Measurements from ENCODE around the gene HSPB7. TPM values are rescaled to one million over a fixed set of nuclear protein-coding genes. Genes with fewer than 3 reads are reported as not detected.

The HSPB7 gene
- total RNA-seq, 4 donors from 2014 or later = 1.1 to 11.8 (median 3.7) TPM

DNA sequence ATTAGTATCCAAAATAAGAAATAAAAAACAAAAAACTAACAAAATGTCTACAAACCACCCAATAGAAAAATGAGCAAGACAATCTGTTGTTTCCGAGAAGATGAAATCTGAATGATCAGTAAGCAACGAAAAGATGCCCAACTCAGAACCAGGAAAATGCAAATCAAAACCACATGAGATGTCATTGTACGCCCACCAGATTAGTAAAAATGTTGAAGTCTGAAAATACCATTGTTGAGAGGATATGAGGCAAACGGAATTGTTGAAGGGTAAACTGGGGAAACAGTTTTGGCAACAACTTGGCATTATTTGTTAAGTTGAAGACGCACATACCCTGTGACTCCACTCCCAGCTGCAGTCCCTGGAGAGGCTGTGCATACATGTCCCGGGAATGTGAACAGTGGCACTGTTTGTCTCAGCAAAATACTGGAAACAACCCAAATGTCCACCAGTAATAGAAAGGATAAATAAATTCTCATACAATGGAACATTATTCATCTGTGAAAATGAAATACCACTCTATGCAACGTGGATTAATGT, 52.5 kb downstream of the HSPB7 start:
- H3K4me3 ChIP-seq = no peak overlapping the region
- no peak for DNase-seq
- peaks cover 8 to 57% (median 21%) of the 10 kb centered on the region in 3 donors for H3K4me1 ChIP-seq
- H3K36me3 ChIP-seq = peaks cover 5 to 38% (median 10%) of the 10 kb centered on the region in 3 donors
- H3K27ac ChIP-seq = peak overlapping the region in 3 of 4 donors; percentile 18 to 74 (median 52)
- intact Hi-C loops (cut with DNase I) = no loop called here
- TF ChIP-seq POLR2A (IDR thresholded peaks at IDR 0.05) = no peak
- TF ChIP-seq, protein P1, sequence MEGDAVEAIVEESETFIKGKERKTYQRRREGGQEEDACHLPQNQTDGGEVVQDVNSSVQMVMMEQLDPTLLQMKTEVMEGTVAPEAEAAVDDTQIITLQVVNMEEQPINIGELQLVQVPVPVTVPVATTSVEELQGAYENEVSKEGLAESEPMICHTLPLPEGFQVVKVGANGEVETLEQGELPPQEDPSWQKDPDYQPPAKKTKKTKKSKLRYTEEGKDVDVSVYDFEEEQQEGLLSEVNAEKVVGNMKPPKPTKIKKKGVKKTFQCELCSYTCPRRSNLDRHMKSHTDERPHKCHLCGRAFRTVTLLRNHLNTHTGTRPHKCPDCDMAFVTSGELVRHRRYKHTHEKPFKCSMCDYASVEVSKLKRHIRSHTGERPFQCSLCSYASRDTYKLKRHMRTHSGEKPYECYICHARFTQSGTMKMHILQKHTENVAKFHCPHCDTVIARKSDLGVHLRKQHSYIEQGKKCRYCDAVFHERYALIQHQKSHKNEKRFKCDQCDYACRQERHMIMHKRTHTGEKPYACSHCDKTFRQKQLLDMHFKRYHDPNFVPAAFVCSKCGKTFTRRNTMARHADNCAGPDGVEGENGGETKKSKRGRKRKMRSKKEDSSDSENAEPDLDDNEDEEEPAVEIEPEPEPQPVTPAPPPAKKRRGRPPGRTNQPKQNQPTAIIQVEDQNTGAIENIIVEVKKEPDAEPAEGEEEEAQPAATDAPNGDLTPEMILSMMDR (IDR thresholded peaks at IDR 0.05) = no peak
- H3K27me3 ChIP-seq = no peaks in the 10 kb centered on the region
- no peaks in the 10 kb centered on the region for H3K9me3 ChIP-seq
- WGBS, 2 donors = 26 to 48% methylated on average over 7 of the region's 7 CpGs

Small RNA genes lying within 50 kb of the gene (small RNA-seq; reads per million reads assigned to genes)
- 0 reads per million in 4 donors for gene AL355994.1
- gene AL355994.5 = 0 reads per million in 4 donors

Other genes starting within 250 kb of the HSPB7 start
- gene UQCRHL, start 210.4 kb downstream of the HSPB7 start, total RNA-seq = 1 to 10 TPM in 1 of 4 donors, under 1 TPM in 3; 0.64 to 1.8 (median 0.78) TPM
- gene SPEN, start 170.3 kb downstream of the HSPB7 start, total RNA-seq = 10 to 100 TPM; 22.4 to 36.0 (median 30.5) TPM
- gene ZBTB17, start 41.9 kb downstream of the HSPB7 start, total RNA-seq = 10 to 100 TPM; 19.1 to 33.1 (median 26.8) TPM
- not detected for gene SRARP, start 13.8 kb downstream of the HSPB7 start, total RNA-seq
- not detected for gene CLCNKA, start 4.0 kb upstream of the HSPB7 start, total RNA-seq
- not detected for gene CLCNKB, start 25.7 kb upstream of the HSPB7 start, total RNA-seq
- gene FAM131C, start 55.6 kb upstream of the HSPB7 start, total RNA-seq = 1 to 10 TPM in 2 of 4 donors, not detected in 2; 1.6 to 4.5 TPM
- gene EPHA2, start 138.0 kb upstream of the HSPB7 start, total RNA-seq = 100 to 1,000 TPM in 3 of 4 donors, 10 to 100 TPM in 1; 87.5 to 225 (median 137) TPM
- gene ARHGEF19, start 194.6 kb upstream of the HSPB7 start, total RNA-seq = 10 to 100 TPM; 15.8 to 27.1 (median 20.6) TPM
- gene CPLANE2, start 219.1 kb upstream of the HSPB7 start, total RNA-seq = 1 to 10 TPM; 3.6 to 5.6 (median 3.9) TPM

All from esophagus squamous epithelium (tissue), 5 donors.